Hematopoietic multipotent progenitor cell treated with erythropoietin and hydrocortisone succinate and interleukin-3 and kit ligand, for 8 days (in vitro differentiated cells): ENCODE results near the gene WNT9B.
"Not testable (repeated sequence)": the region's sequence is repeated elsewhere in the genome, so short reads cannot be mapped to it uniquely, and the experiment has no call there.

Source experiments
- DNase-seq: peaks from one replicate; pipeline ENCODE4 v3.0.0-alpha.2; 2015

WNT9B gene

GRCh38 chr17:46916623-46917022 is 65.2 kb downstream of the WNT9B start:
- no peak for DNase-seq

GRCh38 chr17:46917041-46917440 is 65.7 kb downstream of the WNT9B start:
- DNase-seq = no peak

GRCh38 chr17:46917516-46917915 is 66.1 kb downstream of the WNT9B start:
- DNase-seq = no peak

- not testable (repeated sequence) for DNase-seq
Observed at GRCh38 chr17:46921962-46922361, 70.6 kb downstream of the WNT9B start.

GRCh38 chr17:46922487-46922803 is 71.1 kb downstream of the WNT9B start:
- DNase-seq = no peak

- peak; percentile 93 for DNase-seq
Observed at GRCh38 chr17:46922804-46923635, 71.6 kb downstream of the WNT9B start, which contains the start of gene GOSR2. Gene GOSR2, plus strand, starts transcription at chr17:46923160. Its CDS starts 33 bp downstream, at chr17:46923193.

- DNase-seq = no peak
Observed at GRCh38 chr17:46925185-46925868, 73.9 kb downstream of the WNT9B start.

- no peak for DNase-seq
Observed at GRCh38 chr17:46928467-46929261, 77.3 kb downstream of the WNT9B start.

- no peak for DNase-seq
Observed at GRCh38 chr17:46929413-46929812, 78.0 kb downstream of the WNT9B start.

GRCh38 chr17:46930051-46930450 is 78.7 kb downstream of the WNT9B start:
- DNase-seq = no peak

GRCh38 chr17:46931596-46931995 is 80.2 kb downstream of the WNT9B start:
- no peak for DNase-seq

- DNase-seq = peak; percentile 95
Observed at GRCh38 chr17:46935658-46936266, 84.4 kb downstream of the WNT9B start.
